ENCODE data around the gene GRID2.

The GRID2 gene

GRCh38 chr4:93444860-93445259 lies 1141.1 kb downstream of the GRID2 start:
- DNase-seq = no peak

- no peak for DNase-seq
Observed at GRCh38 chr4:93446038-93446437, 1142.3 kb downstream of the GRID2 start.

- DNase-seq = no peak
Observed at GRCh38 chr4:93448691-93449293, 1145.0 kb downstream of the GRID2 start.

- DNase-seq = no peak
Observed at GRCh38 chr4:93451954-93452353, 1148.2 kb downstream of the GRID2 start.

GRCh38 chr4:93461541-93461940 lies 1157.8 kb downstream of the GRID2 start:
- no peak for DNase-seq

- no peak for DNase-seq
Observed at GRCh38 chr4:93466446-93466845, 1162.7 kb downstream of the GRID2 start.

GRCh38 chr4:93467484-93468155 lies 1163.9 kb downstream of the GRID2 start:
- DNase-seq = no peak

GRCh38 chr4:93469560-93469959 lies 1165.8 kb downstream of the GRID2 start:
- DNase-seq = no peak

GRCh38 chr4:93475730-93476129 lies 1172.0 kb downstream of the GRID2 start:
- DNase-seq = no peak

- no peak for DNase-seq
Observed at GRCh38 chr4:93478805-93479204, 1175.0 kb downstream of the GRID2 start.

GRCh38 chr4:93480452-93480851 lies 1176.7 kb downstream of the GRID2 start:
- no peak for DNase-seq

- DNase-seq = no peak
Observed at GRCh38 chr4:93495346-93495745, 1191.6 kb downstream of the GRID2 start.

GRCh38 chr4:93501244-93501643 lies 1197.5 kb downstream of the GRID2 start:
- no peak for DNase-seq

- DNase-seq = no peak
Observed at GRCh38 chr4:93501946-93502345, 1198.2 kb downstream of the GRID2 start.

- no peak for DNase-seq
Observed at GRCh38 chr4:93502991-93503390, 1199.2 kb downstream of the GRID2 start.

- no peak for DNase-seq
Observed at GRCh38 chr4:93513851-93514250, 1210.1 kb downstream of the GRID2 start.

GRCh38 chr4:93515208-93515607 lies 1211.4 kb downstream of the GRID2 start:
- no peak for DNase-seq

- no peak for DNase-seq
Observed at GRCh38 chr4:93529692-93530372, 1226.1 kb downstream of the GRID2 start.

GRCh38 chr4:93532234-93532633 lies 1228.5 kb downstream of the GRID2 start:
- no peak for DNase-seq

GRCh38 chr4:93540562-93540961 lies 1236.8 kb downstream of the GRID2 start:
- DNase-seq = no peak

GRCh38 chr4:93561842-93562241 lies 1258.1 kb downstream of the GRID2 start:
- no peak for DNase-seq

- DNase-seq = no peak
Observed at GRCh38 chr4:93568758-93569157, 1265.0 kb downstream of the GRID2 start.

GRCh38 chr4:93573285-93573684 lies 1269.5 kb downstream of the GRID2 start:
- no peak for DNase-seq

- DNase-seq = no peak
Observed at GRCh38 chr4:93578942-93579341, 1275.2 kb downstream of the GRID2 start.
